HL-60 (cell line): ENCODE results near the gene TMEM184B.
A peak's percentile ranks its signal among the peaks of the same experiment; 100 is the strongest.

Source experiments
- DNase-seq, 2 experiments: peaks; one replicate each; pipeline ENCODE4 v3.0.0-alpha.2; 2010 to 2020; ENCODE audit warnings: low read depth in 1 of 2, low spot score in 1 of 2
- H3K27ac ChIP-seq: fragments of 250-450 bp; sonication (Bioruptor Pico); replicated peaks from 2 replicates; pipeline ENCODE4 v1.5.1; 2020; ENCODE audit warnings: mild to moderate bottlenecking, moderate library complexity
- H3K27me3 ChIP-seq: fragments of 250-450 bp; sonication (Bioruptor Pico); 2 replicates; pipeline ENCODE4 v1.5.1; 2021; ENCODE audit warnings: mild to moderate bottlenecking, moderate library complexity; ENCODE audit not compliant: insufficient read depth, poor library complexity, severe bottlenecking
- H3K4me3 ChIP-seq: replicated peaks from 2 replicates; pipeline ENCODE4 v1.5.1; 2011; ENCODE audit warnings: mild to moderate bottlenecking, control low read depth, low read length; ENCODE audit not compliant: insufficient read depth
- CTCF ChIP-seq: IDR thresholded peaks from one replicate; pipeline ENCODE4 v1.5.1; 2011; ENCODE audit warnings: low read length, control low read depth, inconsistent platforms; ENCODE audit not compliant: insufficient read depth
- GABPA ChIP-seq: IDR thresholded peaks from 2 replicates; pipeline ENCODE4 v1.6.1; 2012; ENCODE audit warnings: low read depth
- POLR2AphosphoS5 ChIP-seq: IDR thresholded peaks from 2 replicates; pipeline ENCODE4 v1.6.1; 2012; ENCODE audit warnings: low read depth
- REST ChIP-seq: IDR thresholded peaks from 2 replicates; pipeline ENCODE4 v1.6.1; 2012; ENCODE audit warnings: low read depth; ENCODE audit not compliant: insufficient replicate concordance
- SPI1 ChIP-seq: IDR thresholded peaks from 2 replicates; pipeline ENCODE4 v1.6.1; 2012; ENCODE audit warnings: low read depth, mild to moderate bottlenecking, borderline replicate concordance
- long read RNA-seq: library from polyadenylated mRNA; unstranded; transcript quantifications from one replicate; pipeline ENCODE4 v2.0.0, GENCODE V29; 2020

The TMEM184B gene
- long read RNA-seq, full-length matches to known transcripts: 52 of 67 reads
- long read RNA-seq, partial matches to known transcripts: 5 of 67 reads
- long read RNA-seq, other reads (novel, unspliced or antisense): 10 of 67 reads

- H3K27ac ChIP-seq: peak within 1 kb of the TSS; percentile 56
- TF ChIP-seq GABPA (no peak), SPI1 (no peak), CTCF (no peak), REST (no peak), POLR2AphosphoS5 (no peak)
- peak within 1 kb of the TSS; percentile 92 for H3K4me3 ChIP-seq
- peak; percentile 53 to 54 for DNase-seq
- H3K27me3 ChIP-seq: no peaks in the 10 kb centered on the region
These were observed at the start of gene TMEM184B for GRCh38 chr22:38272373-38273134. Gene TMEM184B, minus strand, starts transcription at chr22:38273010. Its CDS starts 25,049 bp downstream, at chr22:38247961.

GRCh38 chr22:38320605-38321402 is 48.0 kb upstream of the TMEM184B start:
- H3K27me3 ChIP-seq: no peaks in the 10 kb centered on the region
- DNase-seq: no peak
- H3K4me3 ChIP-seq: no peak overlapping the region
- H3K27ac ChIP-seq: no peak overlapping the region
- TF ChIP-seq GABPA (no peak), POLR2AphosphoS5 (no peak), CTCF (no peak), REST (no peak), SPI1 (no peak)

- no peaks in the 10 kb centered on the region for H3K27me3 ChIP-seq
These were observed 46.3 kb upstream of the TMEM184B start for GRCh38 chr22:38318792-38319773.

More at GRCh38 chr22:38318792-38319773, 46.3 kb upstream of the TMEM184B start:
- TF ChIP-seq REST (no peak), GABPA (no peak), CTCF (no peak), POLR2AphosphoS5 (no peak), SPI1 (no peak)
- H3K4me3 ChIP-seq: no peak overlapping the region
- no peak overlapping the region for H3K27ac ChIP-seq
- no peak for DNase-seq
